ENCODE data around the gene FAR2.
"Not testable (repeated sequence)": the region's sequence is repeated elsewhere in the genome, so short reads cannot be mapped to it uniquely, and the experiment has no call there.

Gene FAR2

DNA sequence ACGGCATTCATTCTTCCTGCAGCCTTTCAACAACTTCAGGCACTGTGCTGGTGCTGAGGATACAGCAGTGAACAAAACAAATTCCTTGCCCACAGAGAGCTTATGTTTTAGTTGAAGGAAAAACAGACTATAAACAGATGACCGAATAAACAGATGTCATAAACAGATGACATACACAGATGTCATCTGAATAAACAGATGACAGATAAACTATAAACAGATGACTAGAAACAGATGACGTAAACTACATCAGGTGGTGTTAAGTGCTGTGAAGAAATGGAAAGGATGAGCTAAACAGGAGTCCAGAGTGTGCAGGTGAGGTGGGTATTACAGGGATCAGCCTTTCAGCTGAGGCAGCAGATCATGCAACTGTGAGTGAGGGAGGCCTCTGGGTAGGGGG, 80.9 kb downstream of the FAR2 start:
- no peak for FAIRE-seq
- no peak for DNase-seq (ENCODE audit: insufficient read length, low spot score)

DNA sequence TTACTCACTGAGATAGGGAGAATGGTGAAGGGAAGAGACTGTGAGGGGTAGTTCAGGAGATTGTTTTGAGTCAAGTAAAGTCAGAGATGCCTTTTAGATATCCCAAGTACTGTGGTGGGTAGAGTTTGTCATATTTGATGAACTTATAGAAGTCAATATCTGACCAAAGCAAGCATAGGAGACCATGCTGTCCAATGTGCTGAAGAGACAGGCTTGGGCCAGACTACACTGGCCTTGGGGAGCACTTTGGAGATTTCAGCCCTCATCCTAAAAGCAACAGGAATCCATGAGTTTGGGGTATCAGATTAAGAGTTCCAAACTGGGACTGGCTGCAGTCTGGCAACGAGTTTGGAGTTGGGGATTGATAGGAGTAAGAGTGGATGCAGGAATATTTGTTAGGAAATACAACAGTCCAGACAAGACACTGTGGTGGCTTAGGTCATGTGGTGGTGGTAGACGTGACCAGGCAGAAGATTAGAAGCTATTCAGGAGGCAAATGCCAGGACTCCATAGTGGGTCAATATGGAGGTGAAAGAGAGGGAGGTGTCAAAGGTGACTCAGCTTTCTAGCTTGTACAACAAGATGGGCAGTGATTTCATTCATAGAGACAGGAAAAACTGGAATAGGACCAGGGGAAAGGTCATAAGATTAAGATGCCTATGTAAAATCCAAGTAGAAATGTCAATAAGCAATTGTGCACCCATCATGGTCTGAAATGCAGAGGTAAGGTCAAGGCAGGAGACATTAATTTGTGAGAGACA, 81.9 kb downstream of the FAR2 start:
- FAIRE-seq, result no peak
- no peak for DNase-seq (ENCODE audit: insufficient read length, low spot score)

- FAIRE-seq (no peak), DNase-seq (ENCODE audit: insufficient read length, low spot score) (no peak)
Observed at GRCh38 chr12:29232086-29232485, 83.0 kb downstream of the FAR2 start.

DNA sequence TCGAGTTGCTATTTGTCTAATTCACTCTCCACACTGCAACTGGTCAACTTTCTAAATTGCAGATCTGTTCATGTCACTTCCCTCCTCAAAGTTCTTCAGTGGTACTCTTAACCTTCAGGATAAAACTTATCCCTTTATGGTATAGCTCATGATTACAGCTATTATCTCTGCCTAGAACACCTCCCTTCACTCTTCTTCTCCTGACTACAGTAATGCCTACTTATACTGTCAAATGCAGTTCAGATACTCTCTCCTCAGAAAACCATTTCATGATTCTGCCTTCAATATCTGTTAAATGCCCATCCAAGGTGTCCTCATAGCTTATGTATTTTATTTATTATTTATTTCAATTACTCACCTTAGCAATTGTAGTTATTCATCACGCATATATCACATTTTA, 85.5 kb downstream of the FAR2 start:
- DNase-seq (ENCODE audit: insufficient read length, low spot score), result no peak
- no peak for FAIRE-seq

DNA sequence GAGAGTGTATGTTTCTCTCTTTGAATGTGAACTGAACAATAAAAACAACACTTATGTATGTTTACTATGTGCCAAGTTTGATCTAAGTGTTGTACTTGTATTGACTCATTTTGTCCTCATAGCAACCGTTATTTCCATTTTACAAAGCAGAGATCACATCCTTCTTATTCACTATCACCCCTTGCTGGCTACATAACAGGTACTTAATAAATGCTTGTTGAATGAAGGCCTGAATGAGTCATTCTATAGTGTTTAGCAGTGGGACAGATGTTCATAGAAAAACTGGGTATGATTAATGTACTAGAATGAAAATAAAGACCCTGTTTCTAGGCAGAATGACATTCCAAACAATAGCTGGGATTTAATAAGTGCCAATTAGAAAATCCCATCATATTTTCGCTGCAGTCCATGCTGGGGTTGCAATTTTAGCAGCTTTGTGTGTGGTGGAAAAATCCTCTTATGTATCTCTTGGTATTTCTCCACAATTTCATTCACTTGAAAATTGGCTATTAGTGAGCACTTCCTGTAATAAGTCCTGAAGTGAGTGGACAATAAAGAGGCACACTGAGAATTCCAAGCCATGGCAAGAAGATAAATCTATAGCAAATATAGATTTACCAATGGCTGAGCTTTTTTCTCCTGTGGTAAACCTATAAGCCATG, 86.0 kb downstream of the FAR2 start:
- DNase-seq (ENCODE audit: insufficient read length, low spot score) (no peak), FAIRE-seq (no peak)

- FAIRE-seq (no peak), DNase-seq (ENCODE audit: insufficient read length, low spot score) (no peak)
Observed at GRCh38 chr12:29238822-29239291, 89.8 kb downstream of the FAR2 start.

GRCh38 chr12:29239336-29239735, 90.3 kb downstream of the FAR2 start:
- no peak for FAIRE-seq
- DNase-seq (ENCODE audit: insufficient read length, low spot score), result no peak

DNA sequence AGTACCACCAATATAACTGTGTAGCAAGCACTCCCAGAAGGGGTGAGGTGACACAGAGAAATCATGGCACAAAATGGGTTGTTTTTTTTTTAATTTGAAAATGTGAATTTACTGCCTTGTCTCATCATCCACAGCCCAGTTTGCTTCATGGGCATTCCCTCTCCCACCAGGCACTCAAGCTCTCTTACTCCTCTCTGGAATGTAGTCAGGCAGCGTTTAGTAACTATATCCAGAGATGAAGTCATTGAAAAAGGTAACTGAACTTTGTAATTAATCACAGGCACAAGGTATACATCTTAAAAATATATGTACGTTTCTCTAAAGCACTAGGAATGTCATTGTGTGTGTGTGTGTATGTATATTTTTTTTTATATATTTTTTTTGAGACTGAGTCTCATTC, 91.4 kb downstream of the FAR2 start:
- no peak for FAIRE-seq
- no peak for DNase-seq (ENCODE audit: insufficient read length, low spot score)

DNA sequence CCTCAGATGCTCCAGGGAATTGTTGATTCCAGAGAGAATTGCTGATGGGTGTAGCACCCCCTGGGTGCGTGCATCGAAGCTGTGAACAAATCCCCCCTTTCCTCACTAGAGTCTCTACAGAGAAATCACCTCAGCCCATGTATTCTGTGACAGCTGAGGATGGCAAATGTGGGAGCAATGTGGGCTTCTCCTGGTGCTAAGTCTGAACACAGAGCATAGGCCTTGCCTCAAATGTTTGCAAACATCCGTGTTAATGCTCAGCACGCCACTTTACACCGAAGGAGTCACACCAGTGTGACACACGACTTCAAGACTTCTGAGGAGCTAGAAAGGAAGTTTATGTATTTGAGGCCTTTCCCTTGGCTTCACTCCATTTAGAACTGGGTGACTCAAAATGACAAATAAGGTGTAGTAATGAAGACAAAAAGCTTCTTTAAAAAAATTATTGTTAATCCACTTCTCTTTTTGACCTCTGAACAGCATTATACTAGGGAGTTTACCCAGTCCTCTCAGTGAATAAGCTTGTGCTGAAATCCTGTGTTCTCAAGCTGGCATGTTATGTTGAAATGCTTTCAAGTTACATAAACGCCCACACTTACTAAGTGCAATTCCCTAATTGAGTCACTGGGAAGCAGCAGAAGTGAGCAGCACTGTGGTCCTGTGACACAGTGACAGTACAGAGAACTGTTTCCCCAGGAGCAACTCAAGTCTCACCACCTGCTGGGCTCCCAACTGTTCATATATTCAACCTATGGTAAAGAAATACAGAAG, 92.9 kb downstream of the FAR2 start:
- FAIRE-seq, result no peak
- no peak for DNase-seq (ENCODE audit: insufficient read length, low spot score)

- FAIRE-seq, result no peak
Observed at GRCh38 chr12:29242921-29243431, 93.9 kb downstream of the FAR2 start.

GRCh38 chr12:29244159-29244765, 95.2 kb downstream of the FAR2 start:
- no peak for FAIRE-seq

More at GRCh38 chr12:29242921-29243431, 93.9 kb downstream of the FAR2 start:
- DNase-seq (ENCODE audit: insufficient read length, low spot score), result no peak

GRCh38 chr12:29245246-29245645, 96.2 kb downstream of the FAR2 start:
- FAIRE-seq (no peak), DNase-seq (ENCODE audit: insufficient read length, low spot score) (no peak)

More at GRCh38 chr12:29244159-29244765, 95.2 kb downstream of the FAR2 start:
- DNase-seq (ENCODE audit: insufficient read length, low spot score), result no peak

DNA sequence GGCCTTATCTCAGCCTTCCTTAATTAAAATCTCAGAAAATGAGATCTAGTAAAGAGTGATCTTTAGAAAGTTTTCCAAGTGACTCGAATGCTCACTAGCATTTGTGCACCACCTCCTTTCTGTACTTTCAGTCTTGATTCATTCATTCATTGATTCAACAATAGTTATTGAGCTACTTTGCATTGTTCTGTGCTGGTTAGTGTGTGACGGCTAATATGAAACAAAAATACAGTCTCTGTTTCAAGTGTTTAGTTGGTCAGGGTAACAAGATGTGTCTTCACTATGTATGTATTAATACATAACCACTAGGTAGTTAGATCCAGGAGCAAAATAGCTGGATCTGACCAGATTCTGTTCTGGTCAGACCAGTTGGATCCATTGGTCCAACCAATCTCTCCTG, 100.9 kb downstream of the FAR2 start:
- FAIRE-seq, result no peak
- DNase-seq (ENCODE audit: insufficient read length, low spot score), result no peak

DNA sequence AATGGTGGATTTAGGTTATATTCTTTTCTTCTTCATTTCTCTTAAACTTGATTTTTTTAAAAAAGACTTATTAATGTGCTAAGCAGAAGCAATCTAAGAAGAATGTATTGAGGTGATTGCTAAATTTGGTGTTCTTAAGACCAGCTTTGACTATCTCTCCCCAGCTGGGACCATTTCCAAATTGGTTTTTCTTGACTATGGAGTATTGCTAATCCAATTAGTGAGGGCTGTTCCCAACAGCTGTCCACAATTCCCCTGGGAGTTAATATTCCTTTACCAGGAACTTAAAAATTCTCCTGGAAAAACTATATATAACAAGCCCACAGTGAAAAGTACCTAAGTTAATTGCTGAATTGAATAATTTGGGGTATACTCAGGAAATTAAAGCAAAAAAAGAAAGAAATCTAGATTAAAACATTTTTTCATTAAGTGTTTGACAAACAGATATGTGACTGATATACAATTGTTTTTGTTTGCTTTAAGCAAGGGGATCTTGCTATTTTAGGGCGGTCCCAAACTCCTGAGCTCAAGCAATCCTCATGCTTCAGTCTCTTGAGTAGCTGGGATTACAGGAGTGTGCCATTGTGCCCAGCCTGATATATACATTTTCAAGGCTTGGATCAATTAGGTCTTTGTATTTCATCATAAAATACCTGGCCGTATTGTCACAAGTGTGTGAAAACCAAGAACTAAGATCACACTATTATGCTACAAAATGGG, 105.0 kb downstream of the FAR2 start:
- FAIRE-seq (no peak), DNase-seq (ENCODE audit: insufficient read length, low spot score) (no peak)

GRCh38 chr12:29255042-29255441, 106.0 kb downstream of the FAR2 start:
- FAIRE-seq (no peak), DNase-seq (ENCODE audit: insufficient read length, low spot score) (no peak)

DNA sequence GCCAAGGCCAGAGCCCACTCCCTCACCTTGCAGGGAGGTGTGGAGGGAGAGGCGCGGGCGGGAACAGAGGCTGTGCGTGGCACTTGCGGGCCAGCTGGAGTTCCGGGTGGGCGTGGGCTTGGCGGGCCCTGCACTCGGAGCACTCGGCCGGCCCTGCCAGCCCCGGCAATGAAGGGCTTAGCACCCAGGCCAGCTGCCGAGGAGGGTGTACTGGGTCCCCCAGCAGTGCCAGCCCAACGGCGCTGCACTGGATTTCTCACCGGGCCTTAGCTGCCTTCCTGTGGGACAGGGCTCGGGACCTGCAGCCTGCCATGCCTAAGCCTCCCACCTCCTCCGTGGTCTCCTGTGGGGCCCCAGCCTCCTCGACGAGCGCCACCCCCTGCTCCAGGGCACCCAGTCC, 107.5 kb downstream of the FAR2 start:
- DNase-seq (ENCODE audit: insufficient read length, low spot score) (no peak), FAIRE-seq (no peak)

GRCh38 chr12:29257687-29258086, 108.6 kb downstream of the FAR2 start:
- DNase-seq (ENCODE audit: insufficient read length, low spot score); FAIRE-seq: not testable (repeated sequence)

DNA sequence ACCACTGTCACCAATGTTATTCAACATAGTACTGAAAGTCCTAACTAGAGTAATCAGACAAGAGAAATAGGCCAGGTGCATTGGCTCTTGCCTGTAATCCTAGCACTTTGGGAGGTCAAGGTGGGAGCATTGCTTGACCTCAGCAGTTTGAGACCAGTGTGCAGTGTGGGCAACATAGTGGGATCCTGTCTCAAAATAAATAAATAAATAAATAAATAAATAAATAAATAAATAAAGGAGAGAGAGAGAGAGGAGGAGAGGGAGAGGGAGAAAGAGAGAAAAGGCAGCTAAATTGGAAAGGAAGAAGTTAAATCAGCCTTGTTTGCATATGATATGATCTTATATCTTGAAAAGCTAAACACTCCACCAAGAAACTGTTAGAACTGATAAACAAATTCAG, 115.3 kb downstream of the FAR2 start:
- DNase-seq (ENCODE audit: insufficient read length, low spot score) (no peak), FAIRE-seq (no peak)

DNA sequence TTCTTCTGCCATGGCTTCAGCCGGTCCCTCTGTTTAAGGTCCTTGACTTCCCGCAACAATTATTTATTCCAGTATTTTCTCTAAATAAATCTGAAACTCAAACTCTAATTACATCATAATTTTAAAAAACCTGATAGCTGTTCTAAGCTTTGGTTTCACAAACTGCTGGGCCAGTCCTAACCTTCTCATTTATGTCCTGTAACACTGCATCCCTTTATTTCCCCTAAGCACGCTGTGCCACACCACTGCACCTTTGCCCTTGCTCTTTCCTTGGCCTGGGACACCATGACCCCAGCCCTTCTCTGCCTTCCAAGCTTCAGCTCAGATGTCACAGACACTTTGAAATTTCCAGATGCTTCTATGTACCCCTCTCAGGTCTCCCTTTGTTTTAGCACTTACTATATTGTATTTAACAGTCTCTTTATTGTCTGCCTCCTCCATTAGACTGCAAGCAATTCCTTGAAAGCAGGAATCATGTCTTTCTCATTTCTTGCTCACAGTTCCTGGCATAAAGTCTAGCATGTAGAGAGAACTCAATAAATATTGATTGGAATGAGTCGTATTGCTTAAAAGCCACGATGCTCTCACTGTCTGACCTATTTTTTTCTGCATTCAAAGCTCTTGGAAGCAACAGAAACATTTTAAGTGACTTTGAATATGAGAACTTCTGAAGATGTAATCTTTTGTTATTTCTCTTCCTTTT, 120.8 kb downstream of the FAR2 start:
- DNase-seq (ENCODE audit: insufficient read length, low spot score) (no peak), FAIRE-seq (no peak)

- no peak for FAIRE-seq
Observed at GRCh38 chr12:29270446-29270845, 121.4 kb downstream of the FAR2 start.

More at GRCh38 chr12:29270446-29270845, 121.4 kb downstream of the FAR2 start:
- no peak for DNase-seq (ENCODE audit: insufficient read length, low spot score)

Data from HTR-8/SVneo (cell line).